ENCODE results near the gene C17orf100. TPM values are rescaled to one million over a fixed set of nuclear protein-coding genes. Genes with fewer than 3 reads are reported as not detected.

The C17orf100 gene
- total and polyA plus RNA-seq, 4 donors, result 0.56 to 33.2 (median 2.7) TPM

GRCh38 chr17:6636616-6637457 is 14.7 kb upstream of the C17orf100 start:
- DNase-seq (ENCODE audit: low spot score), result no peak
- Histone ChIP-seq H3K9ac (ENCODE audit: low read depth in 1 of 2, low read length in 2 of 2) (no peak overlapping the region), H3K4me1 (ENCODE audit: control insufficient read depth in 4 of 4, insufficient read depth in 4 of 4, low read length in 3 of 4) (peaks cover 3 to 26% (median 17%) of the 10 kb centered on the region in 4 donors), H3K27me3 (ENCODE audit: control insufficient read depth in 4 of 4, insufficient read depth in 4 of 4, low read length in 3 of 4) (no peaks in the 10 kb centered on the region), H3K36me3 (ENCODE audit: control insufficient read depth in 4 of 4, insufficient read depth in 3 of 4, low read depth in 1 of 4, low read length in 3 of 4) (peaks cover 0 to 15% (median 12%) of the 10 kb centered on the region in 4 donors), H3K27ac (ENCODE audit: low read depth in 1 of 2, low read length in 2 of 2) (no peak overlapping the region), H3K4me3 (ENCODE audit: low read depth in 1 of 3, low read length in 3 of 3) (no peak overlapping the region), H3K9me3 (ENCODE audit: control insufficient read depth in 4 of 4, low read length in 3 of 4) (no peaks in the 10 kb centered on the region)
- 95% methylated on average over 17 of the region's 17 CpGs for WGBS
- TF ChIP-seq RXRA (IDR thresholded peaks at IDR 0.05), result no peak
- no peak for TF ChIP-seq HNF4A (conservative IDR thresholded peaks at IDR 0.05)
- no peak for TF ChIP-seq ZBTB33 (IDR thresholded peaks at IDR 0.05)
- no peak for TF ChIP-seq GABPA (IDR thresholded peaks at IDR 0.05 in 1 of 2, conservative IDR thresholded peaks at IDR 0.05 in 1 of 2)
- no peak for TF ChIP-seq SP1 (IDR thresholded peaks at IDR 0.05)
- no peak for TF ChIP-seq EGR1 (IDR thresholded peaks at IDR 0.05; ENCODE audit: low read depth in 2 of 2)
- TF ChIP-seq JUND (IDR thresholded peaks at IDR 0.05), result no peak
- TF ChIP-seq REST (IDR thresholded peaks at IDR 0.05), result no peak

- TF ChIP-seq EGR1 (IDR thresholded peaks at IDR 0.05; ENCODE audit: low read depth in 2 of 2) (no peak), HNF4A (conservative IDR thresholded peaks at IDR 0.05) (no peak)
- Histone ChIP-seq H3K4me1 (ENCODE audit: control insufficient read depth in 4 of 4, insufficient read depth in 4 of 4, low read length in 3 of 4) (peaks cover 3 to 32% (median 23%) of the 10 kb centered on the region in 4 donors), H3K4me3 (ENCODE audit: low read depth in 1 of 3, low read length in 3 of 3) (no peak overlapping the region), H3K27me3 (ENCODE audit: control insufficient read depth in 4 of 4, insufficient read depth in 4 of 4, low read length in 3 of 4) (no peaks in the 10 kb centered on the region), H3K36me3 (ENCODE audit: control insufficient read depth in 4 of 4, insufficient read depth in 3 of 4, low read depth in 1 of 4, low read length in 3 of 4) (peaks cover 0 to 14% (median 12%) of the 10 kb centered on the region in 4 donors), H3K27ac (ENCODE audit: low read depth in 1 of 2, low read length in 2 of 2) (no peak overlapping the region), H3K9me3 (ENCODE audit: control insufficient read depth in 4 of 4, low read length in 3 of 4) (no peaks in the 10 kb centered on the region), H3K9ac (ENCODE audit: low read depth in 1 of 2, low read length in 2 of 2) (no peak overlapping the region)
- DNase-seq (ENCODE audit: low spot score), result no peak
- 97% methylated on average over 6 of the region's 6 CpGs for WGBS
These were observed 14.1 kb upstream of the C17orf100 start for GRCh38 chr17:6637458-6637840.
